Heart left ventricle (tissue), 16 donors: ENCODE data around the gene LAMB1. TPM values are rescaled to one million over a fixed set of nuclear protein-coding genes. Genes with fewer than 3 reads are reported as not detected.

ENCODE experiments used
- ATAC-seq, 4 donors: fragments of 200-7000 bp; cut with Tn5 transposase; one replicate each; pipeline ENCODE4 v1.9.1; 2020 to 2022; ENCODE audit warnings: moderate library complexity in 4 of 4, mild to moderate bottlenecking in 3 of 4, moderate number of reproducible peaks in 1 of 4
- DNase-seq, 5 donors: peaks; one replicate each; pipeline ENCODE4 v3.0.0-alpha.2; 2020
- H3K27ac ChIP-seq, 12 donors: fragments of 200-600 bp; sonication (generic) in 4 of 12; one replicate each; pipeline versions ENCODE4 v1.5.0 to v1.8.0; 2016 to 2022; ENCODE audit warnings: mild to moderate bottlenecking in 2 of 12
- H3K27me3 ChIP-seq, 9 donors: fragments of 200-600 bp; sonication (generic) in 2 of 9; one replicate each; pipeline versions ENCODE4 v1.5.1 to v1.8.0; 2016 to 2022; ENCODE audit warnings: mild to moderate bottlenecking in 3 of 9
- H3K36me3 ChIP-seq, 9 donors: fragments of 200-600 bp; sonication (generic) in 2 of 9; one replicate each; pipeline versions ENCODE4 v1.5.0 to v1.8.0; 2018 to 2022; ENCODE audit warnings: mild to moderate bottlenecking in 2 of 9
- H3K4me1 ChIP-seq, 12 donors: fragments of 200-600 bp; sonication (generic) in 4 of 12; one replicate each; pipeline versions ENCODE4 v1.5.0 to v1.8.0; 2016 to 2022; ENCODE audit warnings: mild to moderate bottlenecking in 3 of 12
- H3K4me3 ChIP-seq, 12 donors: fragments of 200-600 bp; sonication (generic) in 4 of 12; one replicate each; pipeline versions ENCODE4 v1.5.0 to v1.8.0; 2017 to 2022; ENCODE audit warnings: mild to moderate bottlenecking in 9 of 12, moderate library complexity in 4 of 12
- H3K9me3 ChIP-seq, 12 donors: fragments of 200-600 bp; sonication (generic) in 4 of 12; one replicate each; pipeline versions ENCODE4 v1.5.0 to v1.8.0; 2016 to 2022; ENCODE audit warnings: mild to moderate bottlenecking in 1 of 12
- CTCF ChIP-seq, 12 donors: fragments of 200-600 bp; sonication (generic) in 4 of 12; IDR thresholded peaks; one replicate each; pipeline versions ENCODE4 v1.5.0 to v1.8.0; 2018 to 2022; ENCODE audit warnings: antibody characterized with exemption in 12 of 12, mild to moderate bottlenecking in 5 of 12
- POLR2A ChIP-seq, 2 donors: fragments of 450-650 bp; IDR thresholded peaks; one replicate each; pipeline ENCODE4 v1.6.1; 2017; ENCODE audit warnings: antibody characterized with exemption in 2 of 2, mild to moderate bottlenecking in 2 of 2, moderate library complexity in 2 of 2
- WGBS, 4 donors: extraction: QIAGEN DNeasy Blood & Tissue Kit in 2 of 4; methylation state at CpG; one replicate each; pipeline versions ENCODE4 v1.1.5 to v1.1.7; 2013 to 2018; 5-methylcytosine and 5-hydroxymethylcytosine counted together
- intact Hi-C, 10 donors: fragments of 100-400 bp; cut with DNase I; formaldehyde crosslinking; loops; one replicate each; pipeline versions ENCODE4 v1.11.1 to v1.14.2; 2022
- polyA plus RNA-seq, 2 donors: library from polyadenylated mRNA; stranded (reverse); fragments of 200-250 nt; gene quantifications; one replicate each; pipeline ENCODE4 v1.2.3, GENCODE V29; 2013
- total RNA-seq, 9 donors: library from RNA; depleted of rRNA in 2 of 9; stranded (reverse); fragments of >200 nt in 2 of 9; fragmentation: NEBNext Ultra II Directional in 3 of 9; extraction: Animal tissue kit (Norgen Biotek cat#: 25700) in 3 of 9; gene quantifications; one replicate each; pipeline versions ENCODE4 v1.1.0 to v1.2.4, GENCODE V29; 2016 to 2023
- donor health status: ischemic (EF 13 %, LVEDD 7.1; RV severe dilation, severe dysfunction).
- donor health status: healthy with polysubstance abuse.
- donor health status: DM: no; HTN: yes; CAD: no.
- donor health status: DM: no; HTN: no; CAD: no.
- donor health status: ischemic (EF 25% LVEDD 6.9; RV normal size, moderate dysfunction).
- donor health status: ischemic (EF 25% LVEDD 5.7; RV mildly dilated, moderate dysfunction).
- donor health status: healthy.
- donor health status: DM: yes; HTN: yes; CAD: no.
- donor health status: ischemic (EF 35%, LVEDD 5.7; RV mildly dilated, moderate dysfunction).
- donor health status: nonischemic (EF 11% LVEDD 7.7; RV severe dilation, severe dysfunction).
- donor health status: DM: yes; HTN: yes; CAD: no.
- donor health status: PGD.
- donor health status: ischemic (EF 29% LVEDD 5.4; RV normal size, mild dysfunction).
- donor health status: nonischemic (EF 23%, LVEDD 6.1; RV moderate dilation, normal function).

The LAMB1 gene
- total and polyA plus RNA-seq, 11 donors, result 29.1 to 121 (median 55.9) TPM

- DNase-seq, result no peak
- Histone ChIP-seq H3K27ac (peak overlapping the region in 1 of 12 donors; percentile 41), H3K4me3 (no peak overlapping the region), H3K36me3 (peaks cover 0 to 99% (median 61%) of the 10 kb centered on the region in 9 donors), H3K27me3 (no peaks in the 10 kb centered on the region), H3K9me3 (no peaks in the 10 kb centered on the region), H3K4me1 (peaks cover 0 to 34% (median 13%) of the 10 kb centered on the region in 12 donors)
- TF ChIP-seq CTCF (IDR thresholded peaks at IDR 0.05) (no peak), POLR2A (IDR thresholded peaks at IDR 0.05) (no peak)
- no peak for ATAC-seq
- intact Hi-C loops, result no loop called here
- WGBS, 4 donors, result 74 to 80% (median 78%) methylated on average over 9 to 10 of the region's 10 CpGs
These were observed 49.6 kb downstream of the LAMB1 start for GRCh38 chr7:107953265-107953923.

GRCh38 chr7:107951896-107952295, 51.1 kb downstream of the LAMB1 start:
- Histone ChIP-seq H3K36me3 (peaks cover 0 to 99% (median 56%) of the 10 kb centered on the region in 9 donors), H3K4me1 (peaks cover 0 to 28% (median 9%) of the 10 kb centered on the region in 12 donors), H3K9me3 (no peaks in the 10 kb centered on the region), H3K27ac (peak overlapping the region in 2 of 12 donors; percentile 21 to 41), H3K27me3 (no peaks in the 10 kb centered on the region), H3K4me3 (no peak overlapping the region)
- DNase-seq (no peak), ATAC-seq (peak in 3 of 4 donors; percentile 26 to 39 (median 29))
- WGBS, 4 donors, result 86 to 91% (median 87%) methylated on average over 7 to 9 of the region's 9 CpGs
- TF ChIP-seq POLR2A (IDR thresholded peaks at IDR 0.05), result no peak
- no peak for TF ChIP-seq CTCF (IDR thresholded peaks at IDR 0.05)
- intact Hi-C loops, result no loop called here

- WGBS, 4 donors, result 86 to 93% (median 90%) methylated on average over 14 of the region's 14 CpGs
These were observed 51.7 kb downstream of the LAMB1 start for GRCh38 chr7:107951172-107951787.

More at GRCh38 chr7:107951172-107951787, 51.7 kb downstream of the LAMB1 start:
- no peak for TF ChIP-seq POLR2A (IDR thresholded peaks at IDR 0.05)
- TF ChIP-seq CTCF (IDR thresholded peaks at IDR 0.05), result no peak
- H3K9me3 ChIP-seq, result no peaks in the 10 kb centered on the region
- intact Hi-C loops, result no loop called here
- no peaks in the 10 kb centered on the region for H3K27me3 ChIP-seq
- DNase-seq, result no peak
- peaks cover 0 to 99% (median 53%) of the 10 kb centered on the region in 9 donors for H3K36me3 ChIP-seq
- no peak for ATAC-seq
- H3K4me3 ChIP-seq, result no peak overlapping the region
- H3K27ac ChIP-seq, result peak overlapping the region in 1 of 12 donors; percentile 41
- peaks cover 0 to 30% (median 13%) of the 10 kb centered on the region in 12 donors for H3K4me1 ChIP-seq
